Fibroblast of mammary gland (primary cell): Measurements from ENCODE around the gene RNF166.

Source experiments
- DNase-seq: peaks from one replicate; pipeline ENCODE4 v3.0.0-alpha.2; 2010; ENCODE audit warnings: low read depth
- H3K4me3 ChIP-seq: 2 replicates; pipeline ENCODE4 v1.5.1; 2011; ENCODE audit warnings: low read depth, mild to moderate bottlenecking, low read length, moderate library complexity; ENCODE audit not compliant: control insufficient read depth
- CTCF ChIP-seq: conservative IDR thresholded peaks from 2 replicates; pipeline ENCODE4 v1.5.1; 2011; ENCODE audit warnings: low read depth, low read length, inconsistent platforms; ENCODE audit not compliant: control insufficient read depth, insufficient read depth

The RNF166 gene

GRCh38 chr16:88652762-88653063 lies 53.5 kb downstream of the RNF166 start:
- no peak for DNase-seq
- no peak overlapping the region for H3K4me3 ChIP-seq
- TF ChIP-seq CTCF: no peak

- H3K4me3 ChIP-seq: no peak overlapping the region
- no peak for DNase-seq
- TF ChIP-seq CTCF: no peak
Observed at GRCh38 chr16:88651989-88652761, 54.0 kb downstream of the RNF166 start.

GRCh38 chr16:88651276-88651988 lies 54.8 kb downstream of the RNF166 start:
- TF ChIP-seq CTCF: no peak
- peak overlapping the region; percentile 11 for H3K4me3 ChIP-seq
- DNase-seq: no peak

- no peak for TF ChIP-seq CTCF
- H3K4me3 ChIP-seq: peak within 1 kb of the TSS; percentile 53
Observed at GRCh38 chr16:88650749-88651275, 55.4 kb downstream of the RNF166 start, which contains the start of gene CYBA. Gene CYBA, minus strand, starts transcription at chr16:88651053. Its CDS starts 40 bp downstream, at chr16:88651013.

GRCh38 chr16:88649924-88650748 lies 56.1 kb downstream of the RNF166 start:
- peak overlapping the region; percentile 53 for H3K4me3 ChIP-seq
- DNase-seq: no peak
- no peak for TF ChIP-seq CTCF

More at GRCh38 chr16:88650749-88651275, 55.4 kb downstream of the RNF166 start, which contains the start of gene CYBA:
- DNase-seq: peak; percentile 33

- no peak for DNase-seq
- no peak overlapping the region for H3K4me3 ChIP-seq
- no peak for TF ChIP-seq CTCF
Observed at GRCh38 chr16:88649195-88649923, 56.8 kb downstream of the RNF166 start.
